Heart left ventricle (tissue), 13 donors: ENCODE results near the gene PRKG1.

Experiments
- POLR2A ChIP-seq, 2 donors: fragments of 450-650 bp; IDR thresholded peaks; one replicate each; pipeline ENCODE4 v1.6.1; 2017; ENCODE audit warnings: antibody characterized with exemption in 2 of 2, mild to moderate bottlenecking in 2 of 2, moderate library complexity in 2 of 2
- TF ChIP-seq, protein P1 (sequence below), 12 donors: fragments of 200-600 bp; sonication (generic) in 4 of 12; IDR thresholded peaks; one replicate each; pipeline versions ENCODE4 v1.5.0 to v1.8.0; 2018 to 2022; ENCODE audit warnings: antibody characterized with exemption in 12 of 12, mild to moderate bottlenecking in 5 of 12
- donor health status: ischemic (EF 13 %, LVEDD 7.1; RV severe dilation, severe dysfunction).
- donor health status: DM: no; HTN: yes; CAD: no.
- donor health status: DM: no; HTN: no; CAD: no.
- donor health status: ischemic (EF 25% LVEDD 6.9; RV normal size, moderate dysfunction).
- donor health status: ischemic (EF 25% LVEDD 5.7; RV mildly dilated, moderate dysfunction).
- donor health status: ischemic (EF 35%, LVEDD 5.7; RV mildly dilated, moderate dysfunction).
- donor health status: nonischemic (EF 11% LVEDD 7.7; RV severe dilation, severe dysfunction).
- donor health status: DM: yes; HTN: yes; CAD: no.
- donor health status: PGD.
- donor health status: ischemic (EF 29% LVEDD 5.4; RV normal size, mild dysfunction).
- donor health status: nonischemic (EF 23%, LVEDD 6.1; RV moderate dilation, normal function).

- TF ChIP-seq, protein P1, sequence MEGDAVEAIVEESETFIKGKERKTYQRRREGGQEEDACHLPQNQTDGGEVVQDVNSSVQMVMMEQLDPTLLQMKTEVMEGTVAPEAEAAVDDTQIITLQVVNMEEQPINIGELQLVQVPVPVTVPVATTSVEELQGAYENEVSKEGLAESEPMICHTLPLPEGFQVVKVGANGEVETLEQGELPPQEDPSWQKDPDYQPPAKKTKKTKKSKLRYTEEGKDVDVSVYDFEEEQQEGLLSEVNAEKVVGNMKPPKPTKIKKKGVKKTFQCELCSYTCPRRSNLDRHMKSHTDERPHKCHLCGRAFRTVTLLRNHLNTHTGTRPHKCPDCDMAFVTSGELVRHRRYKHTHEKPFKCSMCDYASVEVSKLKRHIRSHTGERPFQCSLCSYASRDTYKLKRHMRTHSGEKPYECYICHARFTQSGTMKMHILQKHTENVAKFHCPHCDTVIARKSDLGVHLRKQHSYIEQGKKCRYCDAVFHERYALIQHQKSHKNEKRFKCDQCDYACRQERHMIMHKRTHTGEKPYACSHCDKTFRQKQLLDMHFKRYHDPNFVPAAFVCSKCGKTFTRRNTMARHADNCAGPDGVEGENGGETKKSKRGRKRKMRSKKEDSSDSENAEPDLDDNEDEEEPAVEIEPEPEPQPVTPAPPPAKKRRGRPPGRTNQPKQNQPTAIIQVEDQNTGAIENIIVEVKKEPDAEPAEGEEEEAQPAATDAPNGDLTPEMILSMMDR (IDR thresholded peaks at IDR 0.05): no peak
- TF ChIP-seq POLR2A (IDR thresholded peaks at IDR 0.05): no peak
Measured at GRCh38 chr10:51231754-51232153, 157.5 kb downstream of the PRKG1 start.
